Endometrial microvascular endothelial cells (primary cell): ENCODE data around the gene CERKL. TPM values are rescaled to one million over a fixed set of nuclear protein-coding genes. Genes with fewer than 3 reads are reported as not detected.

ENCODE experiments used
- in situ Hi-C: cut with HindIII; loops from 2 replicates; pipeline ENCODE4 v1.10.0; 2017; ENCODE audit warnings: low sequenced_read_pairs, low pct_unique_long_range_greater_than_20kb; ENCODE audit errors: inconsistent ontology term
- total RNA-seq: library from RNA; depleted of rRNA; stranded (reverse); fragments of >200 nt; gene quantifications from one replicate; pipeline ENCODE4 v1.2.3, GENCODE V29; 2015; ENCODE audit errors: inconsistent ontology term

CERKL gene
- total RNA-seq, 1 donor from 2014 or later = not detected

GRCh38 chr2:181639686-181640085 lies 17.2 kb downstream of the CERKL start:
- in situ Hi-C loops = no loop called here

GRCh38 chr2:181632733-181633401 lies 24.0 kb downstream of the CERKL start:
- in situ Hi-C loops = no loop called here

DNA sequence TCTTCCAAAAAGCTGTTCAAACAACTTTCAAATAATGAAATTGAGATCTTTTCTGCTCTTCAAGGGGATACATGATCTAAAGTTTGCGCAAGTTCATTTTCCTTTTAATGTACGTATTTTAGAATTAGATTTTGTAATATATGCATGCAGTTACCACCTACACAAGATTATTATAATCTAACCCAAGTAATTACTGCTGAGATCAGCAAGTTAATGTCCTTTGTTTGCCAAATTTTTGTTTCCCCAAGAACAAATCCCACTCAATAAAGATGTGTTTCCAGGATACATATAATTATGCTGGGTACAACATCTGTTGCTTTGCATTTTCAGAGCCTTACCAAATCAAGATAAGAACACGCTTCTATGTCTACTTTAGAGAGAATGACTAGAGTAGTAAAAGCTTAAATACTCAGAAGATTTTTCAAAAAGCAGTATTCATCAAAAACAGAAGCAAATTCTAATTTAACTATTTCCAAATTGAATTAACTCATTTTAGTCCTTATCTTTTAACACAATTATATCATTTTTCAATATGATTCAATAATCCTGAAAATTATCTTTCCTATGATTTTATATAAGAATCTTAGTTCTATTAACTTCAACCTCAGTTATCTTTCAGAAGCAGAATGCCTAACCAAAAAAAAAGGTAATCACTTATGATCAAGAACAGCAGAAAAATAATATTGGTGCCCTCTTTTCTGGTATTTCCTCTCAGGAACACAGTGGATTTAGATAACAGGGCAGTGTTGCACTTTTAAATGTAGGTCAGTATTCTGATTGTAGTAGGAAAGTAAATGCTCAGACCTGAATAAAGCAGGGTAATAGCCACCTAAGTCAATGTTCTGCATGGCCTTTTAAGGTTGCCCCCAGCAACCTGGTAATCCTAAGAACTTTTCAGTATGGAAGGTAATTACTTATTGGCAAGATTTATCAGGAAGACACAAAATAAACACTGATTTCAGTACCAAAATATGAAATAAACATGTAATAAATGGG lies 28.0 kb downstream of the CERKL start:
- in situ Hi-C loops = no loop called here

DNA sequence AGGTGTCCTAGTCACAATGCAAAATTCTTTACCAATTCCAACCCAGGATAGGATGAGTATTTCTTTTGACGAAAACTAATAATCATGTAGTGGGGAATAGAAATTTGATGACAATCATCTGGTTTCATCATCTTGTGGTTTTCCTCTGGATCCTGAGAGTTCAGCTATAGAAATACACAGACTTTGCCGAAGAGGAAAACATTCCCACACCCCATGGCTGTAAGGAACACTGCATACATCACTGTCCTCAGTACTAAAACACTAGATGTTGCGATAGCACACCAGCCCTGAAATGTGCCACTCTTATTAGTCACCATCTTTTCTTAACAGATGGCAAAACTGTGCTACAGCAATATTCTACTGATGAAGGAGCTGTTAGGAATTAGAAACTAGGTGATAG lies 29.4 kb downstream of the CERKL start:
- in situ Hi-C loops = no loop called here

GRCh38 chr2:181626671-181627070 lies 30.2 kb downstream of the CERKL start:
- in situ Hi-C loops = no loop called here

GRCh38 chr2:181623159-181623558 lies 33.7 kb downstream of the CERKL start:
- in situ Hi-C loops = no loop called here

DNA sequence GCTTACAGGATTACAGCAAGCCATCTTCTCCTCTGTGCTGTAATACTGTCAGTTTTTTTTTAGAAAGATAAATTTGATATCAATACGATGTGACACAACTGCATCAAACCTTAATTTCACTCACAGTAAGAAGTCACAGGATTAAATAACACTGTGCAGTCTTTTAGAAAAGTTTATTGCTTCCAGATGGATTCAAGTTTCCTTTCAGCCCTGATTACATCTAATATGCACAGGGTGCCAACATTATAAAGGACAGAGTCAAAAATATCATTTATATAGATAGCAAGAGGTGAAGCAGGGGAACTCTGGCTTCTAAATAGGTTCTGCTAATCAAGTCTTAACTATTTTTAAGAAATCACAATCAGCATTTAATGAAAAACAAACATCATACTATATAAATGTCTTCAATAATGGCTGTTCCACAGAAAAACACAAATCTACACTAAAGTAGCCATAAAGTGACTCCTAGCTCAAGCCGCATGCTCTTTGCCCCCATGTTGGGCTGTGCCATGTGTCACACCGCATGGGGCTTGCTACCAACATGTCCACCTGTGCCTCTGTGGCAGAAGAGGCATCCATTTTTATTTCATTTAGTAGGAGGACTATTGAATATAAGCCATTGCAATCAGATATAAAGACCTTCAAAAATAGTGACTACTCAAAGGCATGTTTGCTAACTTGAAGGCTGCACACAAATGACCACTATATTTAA lies 35.0 kb downstream of the CERKL start:
- in situ Hi-C loops = no loop called here

GRCh38 chr2:181619516-181619915 lies 37.4 kb downstream of the CERKL start:
- in situ Hi-C loops = no loop called here

DNA sequence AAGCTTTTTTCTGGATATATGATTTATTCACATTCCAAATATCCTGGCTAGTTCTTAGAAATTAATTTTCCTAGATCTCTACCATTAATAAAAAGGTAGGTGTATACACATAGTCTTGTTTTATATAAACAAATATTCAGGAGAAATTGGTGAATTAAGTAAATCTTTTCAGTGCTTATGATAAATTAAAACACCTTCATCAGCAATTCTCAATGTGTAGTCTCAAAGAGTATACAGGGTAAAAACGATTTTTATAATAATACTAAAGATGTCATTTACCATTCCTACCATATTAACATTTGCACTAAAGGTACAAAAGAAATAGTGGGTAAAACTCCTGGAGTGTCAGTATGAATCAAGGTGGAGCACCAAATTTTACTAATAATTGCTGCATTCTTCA lies 40.2 kb downstream of the CERKL start:
- in situ Hi-C loops = no loop called here

DNA sequence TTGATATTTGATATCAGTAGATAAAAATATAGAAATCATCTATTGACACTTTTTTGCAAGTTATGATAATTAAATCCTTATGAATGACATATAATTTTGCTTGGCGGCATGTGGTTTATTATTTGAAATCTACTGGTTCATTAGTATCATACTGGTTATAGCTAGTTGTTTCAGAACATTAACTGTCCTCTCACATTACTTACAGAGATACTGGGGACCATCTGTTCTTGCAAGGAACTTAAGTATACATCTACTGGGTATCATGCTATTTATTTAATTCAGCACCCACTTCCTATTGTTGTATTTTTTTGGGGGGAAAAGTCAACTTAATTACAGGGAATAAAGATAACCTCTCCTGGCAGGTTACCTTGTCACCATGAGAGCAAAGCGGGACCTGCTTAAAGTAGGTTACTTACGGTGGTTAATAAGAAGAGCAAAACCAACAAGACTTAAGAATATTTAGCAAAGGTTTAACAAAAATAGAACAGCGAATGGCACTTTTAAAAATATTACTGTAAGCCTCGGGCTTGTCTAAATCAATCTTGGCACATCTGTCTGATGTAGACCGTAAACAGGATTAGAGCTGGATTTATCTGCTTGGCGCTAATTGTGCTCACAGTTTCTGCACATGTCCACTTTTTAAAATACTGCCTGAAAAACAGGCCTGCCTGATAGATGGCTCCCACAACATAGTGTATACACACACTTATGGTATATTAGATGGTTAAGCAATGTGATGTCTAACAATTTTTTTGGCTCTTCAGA lies 41.8 kb downstream of the CERKL start:
- in situ Hi-C loops = no loop called here

DNA sequence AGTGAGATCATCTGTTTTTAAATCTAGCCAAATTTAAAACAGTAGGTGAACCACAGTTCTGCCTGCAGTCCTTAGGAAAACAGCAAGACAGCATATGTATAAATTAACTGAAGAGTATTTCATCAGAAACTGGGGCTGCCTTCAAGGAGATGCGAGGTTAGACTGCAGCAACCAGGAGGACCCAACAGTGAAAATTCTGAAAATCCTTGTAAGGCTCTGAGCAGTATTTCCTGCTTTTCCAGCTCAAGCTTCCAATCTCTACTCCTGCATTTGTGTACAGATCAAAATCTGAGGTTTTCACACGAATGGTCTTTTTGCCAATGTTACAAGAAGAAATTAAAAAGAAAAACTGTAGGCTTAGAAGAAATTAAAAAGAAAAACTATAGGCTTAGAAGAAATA lies 43.7 kb downstream of the CERKL start:
- in situ Hi-C loops = no loop called here

- in situ Hi-C loops = no loop called here
Measured at GRCh38 chr2:181607629-181608590, 49.0 kb downstream of the CERKL start.

DNA sequence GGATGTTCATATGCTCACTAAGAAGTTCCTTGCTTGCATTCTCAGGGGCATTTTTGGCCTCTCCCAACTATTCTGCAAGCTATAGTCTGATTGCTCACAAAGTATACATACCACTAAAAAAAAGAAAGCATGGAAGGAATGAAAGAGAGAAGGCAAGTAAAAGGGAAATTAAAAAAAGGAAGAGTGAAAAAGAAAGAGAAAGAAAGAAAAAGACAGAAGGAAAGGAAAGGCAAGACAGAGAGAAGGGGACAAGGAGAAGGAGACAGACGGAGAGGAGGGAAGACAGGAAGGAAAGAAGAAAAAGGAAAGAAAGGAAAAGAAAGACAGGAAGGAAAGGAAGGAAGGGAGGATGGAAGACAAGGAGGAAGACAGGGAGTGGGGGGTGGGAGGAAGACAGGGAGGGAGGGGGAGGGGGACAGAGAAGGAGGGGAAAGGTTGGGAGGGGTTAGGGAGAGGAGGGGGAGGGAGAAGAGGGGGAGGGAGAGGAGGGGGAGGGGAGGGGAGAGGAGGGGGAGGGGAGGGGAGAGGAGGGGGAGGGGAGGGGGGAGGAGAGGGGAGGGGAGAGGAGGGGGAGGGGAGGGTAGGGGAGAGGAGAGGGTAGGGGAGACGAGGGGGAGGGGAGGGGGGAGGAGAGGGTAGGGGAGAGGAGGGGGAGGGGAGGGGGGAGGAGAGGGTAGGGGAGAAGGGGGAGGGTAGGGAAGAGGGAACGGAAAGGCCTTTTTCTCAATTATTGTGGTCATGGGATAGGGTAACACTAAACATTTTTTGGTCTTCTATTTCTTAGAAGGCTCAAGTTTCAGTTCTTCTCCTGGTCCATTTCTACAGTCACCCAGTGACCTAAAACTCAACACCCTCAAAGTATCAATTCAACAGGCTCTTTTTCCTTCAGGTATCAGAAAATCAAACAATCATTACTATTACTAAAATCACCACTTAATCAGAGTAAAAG lies 50.7 kb downstream of the CERKL start:
- in situ Hi-C loops = no loop called here

GRCh38 chr2:181602017-181602416 lies 54.9 kb downstream of the CERKL start:
- in situ Hi-C loops = no loop called here

DNA sequence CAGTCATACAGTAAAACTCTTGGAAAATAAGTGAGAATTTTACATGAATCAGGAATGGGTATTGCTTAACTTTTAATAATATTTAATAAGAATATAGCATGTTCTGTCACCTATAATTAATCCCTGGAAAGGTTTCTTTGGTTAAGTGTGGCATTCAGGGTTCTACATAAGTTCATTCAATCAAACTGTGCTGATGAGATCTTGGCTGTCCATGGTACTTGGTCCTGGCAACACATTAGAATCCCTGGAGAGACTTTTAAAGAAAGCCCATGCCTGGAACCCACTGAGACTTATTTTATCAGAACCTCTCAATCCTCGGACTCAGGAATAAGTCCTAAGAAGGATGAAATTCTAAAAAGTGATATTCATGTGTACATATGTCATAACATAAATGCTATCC lies 60.3 kb downstream of the CERKL start:
- in situ Hi-C loops = no loop called here

- in situ Hi-C loops = no loop called here
Measured at GRCh38 chr2:181594322-181594721, 62.6 kb downstream of the CERKL start.

GRCh38 chr2:181589779-181590178 lies 67.1 kb downstream of the CERKL start:
- in situ Hi-C loops = no loop called here
